ENCODE results near the gene NOTUM.

GRCh38 chr17:81942167-81942553 is 18.8 kb downstream of the NOTUM start:
- no peak for TF ChIP-seq CTCF (IDR thresholded peaks at IDR 0.05)
- no peak for TF ChIP-seq POLR2A (IDR thresholded peaks at IDR 0.05)
